Stimulated activated CD8-positive, alpha-beta memory T cell treated with anti-CD3 and anti-CD28 coated beads, Interleukin-12 subunit alpha, Interleukin-12 subunit beta, amount 100 ng/mL, for 1 hour (primary cell): Measurements from ENCODE around the gene DMXL1.
A peak's percentile ranks its signal among the peaks of the same experiment; 100 is the strongest.

Source experiments
- DNase-seq: peaks from one replicate; pipeline ENCODE4 v3.0.0-alpha.2; 2020; ENCODE audit warnings: low read depth

The DMXL1 gene, protein sequence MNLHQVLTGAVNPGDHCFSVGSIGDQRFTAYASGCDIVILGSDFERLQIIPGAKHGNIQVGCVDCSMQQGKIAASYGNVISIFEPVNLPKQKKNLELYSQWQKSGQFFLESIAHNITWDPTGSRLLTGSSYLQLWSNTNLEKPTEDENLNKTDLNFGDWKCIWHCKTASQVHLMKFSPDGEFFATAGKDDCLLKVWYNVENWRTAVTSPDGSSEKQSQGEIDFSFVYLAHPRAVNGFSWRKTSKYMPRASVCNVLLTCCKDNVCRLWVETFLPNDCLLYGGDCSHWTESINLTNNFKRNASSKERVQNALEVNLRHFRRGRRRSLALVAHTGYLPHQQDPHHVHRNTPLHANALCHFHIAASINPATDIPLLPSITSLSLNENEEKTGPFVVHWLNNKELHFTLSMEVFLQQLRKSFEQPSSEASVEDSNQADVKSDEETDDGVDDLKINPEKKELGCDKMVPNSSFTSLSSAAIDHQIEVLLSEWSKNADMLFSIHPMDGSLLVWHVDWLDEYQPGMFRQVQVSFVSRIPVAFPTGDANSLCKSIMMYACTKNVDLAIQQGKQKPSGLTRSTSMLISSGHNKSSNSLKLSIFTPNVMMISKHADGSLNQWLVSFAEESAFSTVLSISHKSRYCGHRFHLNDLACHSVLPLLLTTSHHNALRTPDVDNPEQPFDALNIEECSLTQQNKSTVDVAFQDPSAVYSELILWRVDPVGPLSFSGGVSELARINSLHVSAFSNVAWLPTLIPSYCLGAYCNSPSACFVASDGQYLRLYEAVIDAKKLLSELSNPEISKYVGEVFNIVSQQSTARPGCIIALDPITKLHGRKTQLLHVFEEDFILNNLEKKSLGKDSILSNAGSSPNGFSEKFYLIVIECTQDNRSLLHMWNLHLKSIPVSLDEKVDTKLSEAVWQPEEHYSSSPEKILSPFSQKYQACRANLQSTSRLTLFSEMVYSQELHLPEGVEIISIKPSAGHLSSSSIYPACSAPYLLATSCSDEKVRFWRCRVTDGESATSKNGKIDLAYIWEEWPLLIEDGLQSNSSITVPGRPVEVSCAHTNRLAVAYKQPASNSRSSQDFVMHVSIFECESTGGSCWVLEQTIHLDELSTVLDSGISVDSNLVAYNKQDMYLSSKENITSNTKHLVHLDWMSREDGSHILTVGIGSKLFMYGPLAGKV (N-terminal part only)

DNA sequence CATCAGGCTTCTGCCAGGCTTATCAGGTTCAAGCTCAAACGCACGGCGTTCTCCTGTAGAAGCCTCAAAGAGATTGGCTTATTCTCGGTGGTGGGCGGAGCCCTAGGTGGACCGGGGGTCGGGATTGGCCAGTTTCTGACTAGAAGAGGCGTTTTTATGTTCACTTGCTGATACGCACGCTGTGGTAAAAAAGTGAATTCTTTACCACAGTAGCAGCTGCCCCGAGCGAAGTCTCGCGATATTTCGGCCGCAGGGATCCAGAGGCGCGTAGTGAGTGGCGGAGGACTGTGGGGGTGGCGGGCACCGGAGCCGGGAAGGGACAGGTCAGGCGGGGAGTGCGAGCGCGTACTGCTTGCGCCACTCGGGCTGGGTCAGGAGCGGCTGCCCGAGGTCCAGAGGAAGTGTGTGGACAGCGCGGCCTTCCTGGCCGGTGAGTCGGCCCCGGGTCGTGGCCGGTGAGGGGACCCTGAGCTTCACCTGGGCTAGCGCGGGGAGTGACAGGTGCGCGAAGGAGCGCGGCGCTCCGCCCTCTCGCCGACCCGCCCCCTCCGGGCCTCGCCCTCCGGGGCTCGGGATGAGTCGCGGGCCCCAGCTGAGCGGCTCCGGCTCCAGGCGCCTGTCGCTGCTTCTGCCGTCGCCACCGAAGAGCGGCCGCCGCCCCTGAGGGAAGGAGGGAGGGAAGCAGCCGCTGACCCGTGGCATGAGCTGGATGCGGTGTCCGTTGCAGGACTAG lies at the start of gene DMXL1:
DMXL1 (plus strand) TSS at position 260 of the 733 bp plus-strand sequence. CDS start 483 bp downstream, outside the sequence.
- peak; percentile 97 for DNase-seq

- DNase-seq, result no peak
These were observed 49.6 kb upstream of the DMXL1 start for GRCh38 chr5:119021149-119021732.

- no peak for DNase-seq
These were observed 48.7 kb upstream of the DMXL1 start for GRCh38 chr5:119022017-119022745.

DNA sequence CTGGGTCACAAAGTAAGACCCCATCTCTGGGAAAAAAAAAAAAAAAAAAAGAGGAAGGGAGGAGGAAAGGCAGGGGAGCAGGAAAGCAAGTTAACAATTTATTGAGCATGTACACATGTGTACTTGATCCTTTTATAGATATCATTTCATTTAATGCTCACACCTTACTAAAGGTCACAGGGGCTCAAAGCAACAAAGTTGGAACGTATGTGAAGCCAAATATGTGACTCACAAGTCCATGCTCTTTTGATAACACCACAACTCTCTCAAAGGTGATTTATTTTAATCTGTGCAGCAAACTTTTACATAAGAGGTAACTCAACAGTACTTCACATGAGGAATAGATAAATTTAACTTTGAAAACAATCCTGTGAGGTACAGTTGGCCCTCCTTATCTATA lies 48.1 kb upstream of the DMXL1 start:
- no peak for DNase-seq

- DNase-seq, result no peak
These were observed 42.3 kb upstream of the DMXL1 start for GRCh38 chr5:119028575-119028974.

- no peak for DNase-seq
These were observed 39.6 kb upstream of the DMXL1 start for GRCh38 chr5:119031011-119031886.

- no peak for DNase-seq
These were observed 39.0 kb upstream of the DMXL1 start for GRCh38 chr5:119031905-119032304.

DNA sequence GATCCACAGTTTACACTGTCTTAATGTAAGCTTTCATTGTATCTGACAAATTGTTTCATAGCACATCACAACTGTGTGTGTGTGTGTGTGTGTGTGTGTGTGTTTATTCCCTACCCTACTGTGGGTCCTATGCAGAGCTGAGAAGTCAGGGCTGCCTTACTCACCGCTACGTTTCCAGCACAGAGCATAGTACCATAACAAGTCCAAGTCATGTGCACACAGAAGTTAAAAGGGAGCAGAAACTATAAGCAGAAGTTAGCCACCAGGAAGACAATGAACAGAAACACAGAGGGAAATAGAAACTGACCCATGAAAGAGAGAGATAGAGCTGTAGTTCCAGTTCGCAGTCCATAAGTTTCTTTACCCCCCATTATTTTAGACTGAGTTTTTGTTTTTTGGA lies 38.2 kb upstream of the DMXL1 start:
- no peak for DNase-seq

DNA sequence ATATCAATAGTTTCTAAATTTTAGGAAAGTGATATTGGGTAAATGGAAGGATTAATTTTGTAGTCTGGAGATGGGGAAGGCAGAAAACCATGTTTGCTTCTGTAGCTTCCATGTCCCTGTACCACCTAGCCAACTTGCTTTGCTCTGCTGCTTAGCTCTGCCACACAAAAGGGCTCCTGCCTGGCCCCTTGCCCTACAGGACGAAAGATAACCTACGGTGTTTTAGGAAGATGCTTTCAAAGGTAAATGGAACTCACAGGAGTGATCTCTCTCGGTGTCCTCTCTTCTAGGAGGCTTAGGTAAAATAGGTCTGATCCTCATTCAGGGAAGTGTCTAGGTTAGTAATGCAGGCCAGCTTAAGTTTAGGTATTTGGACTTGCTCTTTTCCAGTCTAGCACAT lies 37.8 kb upstream of the DMXL1 start:
- DNase-seq, result no peak

- DNase-seq, result no peak
These were observed 34.7 kb upstream of the DMXL1 start for GRCh38 chr5:119036101-119036762.

DNA sequence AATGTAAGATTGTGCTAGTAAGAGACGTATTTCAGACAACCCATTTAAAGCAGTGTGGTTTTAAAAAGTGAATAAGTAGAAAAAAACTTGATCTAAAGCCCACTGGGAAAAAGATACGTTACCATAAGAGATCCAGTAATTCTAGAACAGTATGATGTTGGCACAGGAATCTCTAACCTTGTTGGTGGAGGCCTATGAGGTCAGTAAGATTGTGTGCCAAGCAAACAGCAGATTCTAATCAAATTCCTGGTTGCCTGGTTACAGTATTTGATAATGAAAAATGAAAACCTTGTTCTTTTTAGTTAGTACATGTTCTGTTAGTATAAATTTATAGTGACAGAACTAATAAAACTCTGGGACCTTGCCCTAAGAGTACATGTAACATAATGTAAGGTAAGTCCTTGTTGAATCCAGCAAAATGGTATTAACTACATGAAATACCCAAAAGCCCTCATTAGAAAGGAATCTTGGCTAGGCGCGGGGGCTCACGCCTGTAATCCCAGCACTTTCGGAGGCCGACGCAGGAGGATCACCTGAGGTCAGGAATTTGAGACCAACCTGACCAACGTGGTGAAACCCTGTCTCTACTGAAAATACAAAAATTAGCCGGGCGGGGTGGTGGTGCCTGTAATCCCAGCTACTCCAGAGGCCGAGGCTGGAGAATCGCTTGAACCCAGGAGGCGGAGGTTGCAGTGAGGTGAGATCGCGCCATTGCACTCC lies 33.2 kb upstream of the DMXL1 start:
- no peak for DNase-seq

GRCh38 chr5:119048246-119048645 lies 22.6 kb upstream of the DMXL1 start:
- DNase-seq, result no peak

GRCh38 chr5:119049824-119050449 lies 20.9 kb upstream of the DMXL1 start:
- no peak for DNase-seq

DNA sequence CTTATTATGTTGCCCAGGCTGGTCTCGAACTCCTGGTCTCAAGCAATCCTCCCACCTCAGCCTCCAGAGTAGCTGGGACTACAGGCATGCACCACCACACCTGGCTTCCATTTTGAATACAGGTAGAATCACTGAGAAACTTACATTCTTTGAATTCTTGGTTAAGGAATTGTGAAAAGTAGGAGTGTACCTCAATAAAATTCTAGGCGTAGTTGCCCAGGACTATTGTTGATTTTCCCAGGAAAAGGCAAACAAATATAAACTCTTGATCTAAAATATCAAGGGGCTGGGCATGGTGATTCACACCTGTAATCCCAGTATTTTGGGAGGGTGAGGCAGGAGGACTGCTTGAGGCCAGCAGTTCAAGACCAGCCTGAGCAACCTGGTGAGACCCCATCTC lies 16.8 kb upstream of the DMXL1 start:
- no peak for DNase-seq

- no peak for DNase-seq
These were observed 15.6 kb upstream of the DMXL1 start for GRCh38 chr5:119055294-119055693.

DNA sequence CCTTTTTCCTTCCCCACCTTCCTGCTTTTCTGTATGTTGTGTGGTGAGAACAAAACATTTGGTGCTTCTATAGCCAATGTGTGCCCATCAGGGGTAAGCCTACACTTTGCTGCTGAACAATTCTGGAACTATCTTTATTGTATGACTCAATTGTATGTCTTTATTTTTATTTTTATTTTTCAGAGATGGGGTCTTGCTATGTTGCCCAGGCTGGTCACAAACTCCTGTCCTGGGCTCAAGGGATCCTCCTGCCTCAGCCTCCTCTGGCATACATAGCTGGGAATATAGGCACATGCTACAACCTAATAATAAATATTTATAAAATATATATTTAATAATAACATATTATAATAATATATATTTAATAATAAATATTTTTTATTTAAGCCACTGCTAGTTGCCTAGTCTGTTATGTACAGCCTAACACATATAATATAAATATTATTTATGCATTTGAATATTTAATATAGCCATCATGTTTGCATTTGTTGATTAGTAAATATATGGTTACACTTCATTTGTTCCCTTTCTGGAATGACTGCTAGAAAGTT lies 11.8 kb upstream of the DMXL1 start:
- no peak for DNase-seq

DNA sequence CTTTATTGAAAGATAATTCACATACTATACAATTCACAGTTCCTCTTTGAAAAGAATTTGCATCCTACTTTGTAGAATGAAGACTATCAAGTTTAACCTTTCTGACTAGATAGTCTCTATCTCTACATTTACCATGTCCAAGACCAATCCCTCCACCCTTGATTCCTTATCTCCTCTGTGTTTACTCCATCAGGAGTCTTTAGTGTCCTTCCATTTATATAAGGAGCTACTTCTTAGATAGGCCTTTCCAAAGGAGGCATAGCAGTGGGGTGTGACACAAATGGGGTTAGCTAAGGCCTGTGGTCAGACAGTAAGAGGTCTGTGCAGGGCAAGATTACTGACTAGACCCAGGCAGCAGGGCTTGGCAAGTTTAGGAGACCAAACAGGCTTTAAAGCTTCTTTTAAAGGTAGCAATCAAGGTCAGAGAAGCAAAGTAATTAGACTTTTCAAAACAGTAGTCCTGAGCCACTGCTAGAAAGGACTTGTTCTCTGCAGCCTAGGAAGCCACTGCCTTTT lies 11.1 kb upstream of the DMXL1 start:
- DNase-seq, result no peak
